Activated CD8-positive, alpha-beta memory T cell treated with anti-CD3 and anti-CD28 coated beads for 24 hours (primary cell): ENCODE results near the gene RASGRP2.
"Not testable (repeated sequence)": the region's sequence is repeated elsewhere in the genome, so short reads cannot be mapped to it uniquely, and the experiment has no call there.

Experiments
- DNase-seq: peaks from one replicate; pipeline ENCODE4 v3.0.0-alpha.2; 2020

RASGRP2 gene

DNA sequence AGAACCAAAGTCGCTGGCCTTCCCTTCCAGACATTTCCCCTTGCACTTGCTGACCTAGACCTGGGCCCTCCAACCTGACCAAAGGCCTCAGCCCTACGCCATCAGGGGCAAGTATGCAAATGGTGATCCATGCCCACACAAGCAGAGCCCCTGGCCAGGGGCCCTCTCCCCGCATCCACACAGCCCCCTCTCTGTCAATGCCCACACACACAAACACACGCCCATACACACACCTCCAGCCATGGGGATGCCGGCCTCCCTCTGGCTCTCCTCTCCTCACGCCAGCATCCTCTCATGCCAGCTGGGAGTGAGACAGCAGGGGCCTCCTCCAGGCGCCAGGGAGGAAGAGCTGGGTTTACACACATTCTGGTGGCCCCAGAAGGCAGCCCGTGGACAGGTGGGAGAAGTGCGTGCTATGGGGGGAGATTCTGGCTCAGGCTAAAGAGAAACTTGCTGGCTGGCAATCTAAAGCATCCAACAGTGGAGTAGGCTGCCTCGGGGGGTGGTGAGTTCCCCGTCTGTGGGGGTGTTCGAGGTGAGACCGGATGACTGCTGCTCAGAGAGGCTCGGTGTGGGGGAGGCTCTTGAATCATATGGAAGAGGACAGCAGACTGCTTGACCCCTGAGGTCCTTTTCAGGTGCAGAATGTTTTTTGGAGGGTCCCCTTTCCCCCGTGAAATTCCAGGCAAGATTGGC is 25.7 kb downstream of the RASGRP2 start:
- DNase-seq = no peak

DNA sequence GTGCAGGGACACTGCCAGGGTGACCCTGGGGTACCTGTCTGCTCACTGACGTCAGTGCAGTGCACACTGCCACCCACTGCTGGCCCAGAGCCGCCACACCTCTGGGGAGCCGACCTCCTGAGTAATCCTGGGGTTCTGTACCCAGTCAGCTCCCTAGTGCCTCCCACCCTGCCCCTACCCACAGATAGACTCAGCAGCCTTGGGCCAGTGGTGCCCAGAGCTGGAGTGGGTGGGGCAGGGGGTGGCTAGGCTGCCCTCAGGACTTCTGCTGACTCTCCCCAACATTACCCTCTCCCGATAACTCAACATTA is 26.7 kb downstream of the RASGRP2 start:
- DNase-seq = no peak

DNA sequence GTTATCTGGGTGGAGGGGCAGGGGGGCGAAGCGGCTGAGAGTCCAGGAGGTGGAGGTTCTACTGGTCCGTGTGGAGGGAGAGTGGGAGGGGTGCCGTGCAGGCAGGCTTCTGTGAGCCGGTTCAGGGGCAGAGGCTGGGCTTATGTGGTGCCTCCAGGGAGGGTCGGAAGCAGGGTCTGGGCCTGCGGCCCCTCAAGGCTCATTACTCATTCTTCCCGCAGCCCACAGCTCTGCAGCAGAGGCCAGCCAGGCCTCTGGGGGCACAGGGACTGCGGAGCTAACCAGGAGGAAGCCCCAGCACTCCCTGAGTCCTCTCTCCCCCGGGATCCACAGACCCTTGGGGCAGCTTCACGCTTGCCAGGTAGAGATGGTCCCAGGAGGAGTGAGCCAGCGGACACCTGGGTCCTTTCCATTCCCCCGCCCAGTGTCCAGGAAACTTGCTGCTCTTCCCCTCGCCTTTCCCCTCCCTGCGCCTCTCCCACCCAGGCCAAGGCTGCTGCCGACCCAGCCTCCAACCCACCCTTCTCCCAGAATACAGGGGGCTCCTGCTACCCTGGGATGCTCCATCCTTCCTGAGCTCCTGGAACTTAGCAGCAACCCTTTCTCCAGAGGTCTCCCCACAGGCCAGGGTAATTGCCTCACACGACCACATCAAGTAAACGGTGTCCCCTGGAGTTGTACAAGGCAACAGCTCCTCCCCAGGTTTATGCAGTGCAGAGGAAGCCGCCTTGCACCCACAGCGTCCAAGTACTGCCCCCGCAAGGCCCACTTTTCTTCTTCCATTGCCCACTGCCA is 27.3 kb downstream of the RASGRP2 start:
- DNase-seq = no peak

DNA sequence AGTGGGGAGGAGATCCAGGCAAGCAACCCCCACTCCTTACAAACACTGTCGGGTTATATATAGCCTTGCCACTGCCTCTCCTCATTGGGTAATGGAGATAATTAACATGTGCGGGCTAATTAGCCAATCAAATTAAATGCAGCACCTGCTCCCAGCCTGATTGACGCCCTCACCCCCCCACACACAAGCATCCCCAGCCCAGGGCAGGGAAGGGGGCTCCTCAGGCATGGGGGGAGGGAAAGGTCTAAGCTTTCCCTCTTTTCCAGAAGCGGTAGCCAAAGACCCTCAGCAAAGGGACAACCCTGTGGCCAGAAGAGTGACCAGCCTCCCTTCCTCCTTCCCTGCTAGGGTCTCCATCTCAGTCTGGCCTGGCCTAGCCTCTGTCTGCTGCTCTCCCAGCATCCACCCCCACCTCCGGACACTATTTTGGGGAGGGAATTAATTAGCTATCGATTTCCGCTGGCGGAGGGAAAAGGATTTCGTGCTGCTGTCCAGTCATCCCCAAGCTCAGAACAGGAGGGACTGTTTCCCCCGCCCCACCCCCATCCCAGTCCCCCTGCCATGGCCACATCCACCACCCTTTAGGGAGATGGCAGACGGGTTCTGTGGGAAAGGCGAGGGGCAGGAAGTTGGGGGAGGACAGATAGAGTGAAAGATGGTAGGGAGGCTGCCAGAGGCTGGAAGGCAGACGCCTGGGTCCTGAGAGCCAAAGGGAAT is 28.0 kb downstream of the RASGRP2 start:
- DNase-seq = no peak

DNA sequence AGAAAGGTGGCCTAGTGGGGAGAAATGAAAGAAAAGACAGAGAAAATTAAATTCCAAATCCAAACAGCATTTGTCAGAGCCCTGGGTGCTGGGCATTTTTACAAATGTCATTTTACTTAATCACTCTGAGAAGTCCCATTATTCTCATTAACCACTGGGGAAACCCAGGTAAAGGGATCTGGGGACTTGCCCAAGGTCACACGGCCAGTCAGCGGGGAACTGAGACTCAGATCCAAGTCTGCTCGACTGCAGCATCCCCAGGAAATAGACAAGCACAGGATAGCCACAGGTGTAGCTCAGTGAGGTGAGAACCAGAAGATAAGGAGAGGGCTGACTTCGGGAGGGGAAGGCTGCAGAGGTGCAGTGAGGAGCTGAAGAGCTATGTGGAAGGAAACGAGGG is 28.8 kb downstream of the RASGRP2 start:
- DNase-seq = no peak

DNA sequence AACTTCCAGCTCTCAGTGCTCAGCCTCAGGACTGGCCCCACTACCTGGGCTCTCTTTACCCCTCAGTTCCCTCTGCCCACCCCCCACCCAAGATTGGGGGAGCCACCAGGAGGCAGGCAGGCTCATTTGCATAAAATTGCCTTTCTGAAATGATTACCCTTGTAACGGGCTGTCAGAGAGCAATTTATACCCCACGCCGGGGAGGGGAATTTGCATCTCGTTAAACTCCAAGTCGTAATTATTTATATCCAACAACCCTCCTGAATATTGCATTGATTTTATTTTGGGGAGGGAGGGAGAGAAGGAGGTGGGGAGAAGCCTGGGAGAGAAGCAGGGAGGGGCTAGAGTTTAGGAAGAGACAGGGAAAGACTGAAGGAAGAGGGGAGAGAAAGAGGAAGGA is 29.3 kb downstream of the RASGRP2 start:
- no peak for DNase-seq

DNA sequence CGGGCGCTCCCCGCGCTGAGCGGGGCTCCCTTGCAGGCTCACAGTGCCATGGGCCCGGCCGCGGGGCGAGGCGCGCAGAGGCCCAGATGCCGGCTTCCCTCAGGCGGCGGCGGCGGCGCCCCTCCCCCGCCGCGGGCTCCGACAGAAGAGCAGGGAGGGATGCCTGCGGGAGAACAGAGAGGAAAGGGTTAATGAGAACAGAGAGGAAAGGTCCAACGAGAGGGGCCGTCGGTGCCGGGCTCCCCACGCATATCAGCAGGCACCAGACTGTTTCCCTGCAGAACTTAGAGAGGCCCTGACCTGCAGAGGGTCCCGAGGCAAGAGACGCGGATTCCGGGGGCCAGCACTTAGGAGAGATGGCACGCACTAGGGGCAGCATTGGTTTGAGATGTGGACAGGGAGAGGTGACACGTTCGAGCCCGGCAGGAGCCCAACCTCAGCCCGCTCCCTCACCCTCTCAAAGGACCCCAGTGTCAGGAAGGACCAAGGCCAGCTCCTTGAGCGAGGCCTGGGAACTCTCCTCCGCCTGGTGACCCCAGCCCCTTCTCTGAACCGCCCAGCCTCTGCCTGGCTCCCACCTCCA is 30.1 kb downstream of the RASGRP2 start:
- DNase-seq = peak; percentile 54

DNA sequence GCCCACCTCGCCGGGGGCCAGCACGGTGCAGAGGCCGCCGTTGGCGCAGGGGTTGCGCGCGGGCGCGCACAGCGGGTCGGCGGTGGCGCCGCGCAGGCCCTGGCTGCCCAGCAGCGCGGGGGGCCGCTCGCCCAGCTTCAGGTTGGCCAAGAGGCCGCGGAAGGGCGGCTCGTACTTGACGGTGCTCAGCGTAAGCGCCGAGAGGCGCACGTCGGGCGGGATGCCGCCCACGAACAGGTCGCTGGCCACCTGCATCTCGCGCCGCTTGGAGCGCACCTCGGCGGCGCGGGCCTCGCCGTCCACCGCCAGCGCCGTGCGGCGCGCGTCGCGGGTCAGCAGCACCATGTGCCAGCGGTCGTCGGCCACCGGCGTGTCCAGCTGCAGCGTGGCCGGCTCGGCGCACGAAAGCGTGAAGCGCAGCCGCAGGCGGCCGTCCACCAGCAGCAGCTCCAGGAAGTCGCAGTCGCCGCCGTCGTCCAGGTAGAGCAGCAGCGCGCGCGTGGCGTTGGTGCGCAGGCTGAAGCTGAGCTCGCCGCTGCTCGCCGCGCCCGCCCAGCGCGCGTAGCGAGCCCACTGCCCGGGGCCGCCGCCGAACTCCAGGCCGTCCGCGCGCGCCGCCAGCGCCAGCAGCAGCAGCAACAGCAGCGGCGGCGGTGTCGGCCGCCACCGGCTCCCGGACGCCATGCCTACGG is 30.8 kb downstream of the RASGRP2 start:
- peak; percentile 59 for DNase-seq

DNA sequence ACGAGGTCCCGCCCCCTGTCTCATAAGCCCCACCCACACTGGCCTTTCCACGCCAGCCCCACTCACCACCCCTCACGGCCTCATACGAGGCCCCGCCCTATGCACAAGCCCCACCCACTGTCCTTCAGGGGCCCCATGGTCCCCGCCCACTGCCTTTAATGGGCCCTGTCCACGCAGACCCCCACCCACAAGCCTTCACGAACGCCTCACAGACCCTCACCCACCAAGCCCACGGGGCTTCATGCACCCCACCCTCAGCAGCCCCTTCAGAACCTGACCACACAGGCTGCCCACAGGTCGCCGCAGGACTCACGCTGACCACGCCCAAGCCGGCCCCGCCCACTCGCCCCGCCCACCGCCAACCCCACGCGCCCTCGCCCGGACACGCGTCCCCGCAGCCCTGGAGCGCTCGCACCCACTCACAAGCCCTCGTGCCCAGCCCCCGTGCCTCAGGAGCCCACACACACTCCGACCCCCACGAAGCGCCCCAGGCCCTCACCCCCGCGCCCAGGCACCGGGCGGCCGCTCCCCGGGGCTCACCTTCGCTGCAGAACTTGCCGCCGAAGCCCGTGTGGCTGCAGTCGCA is 31.4 kb downstream of the RASGRP2 start:
- no peak for DNase-seq

DNA sequence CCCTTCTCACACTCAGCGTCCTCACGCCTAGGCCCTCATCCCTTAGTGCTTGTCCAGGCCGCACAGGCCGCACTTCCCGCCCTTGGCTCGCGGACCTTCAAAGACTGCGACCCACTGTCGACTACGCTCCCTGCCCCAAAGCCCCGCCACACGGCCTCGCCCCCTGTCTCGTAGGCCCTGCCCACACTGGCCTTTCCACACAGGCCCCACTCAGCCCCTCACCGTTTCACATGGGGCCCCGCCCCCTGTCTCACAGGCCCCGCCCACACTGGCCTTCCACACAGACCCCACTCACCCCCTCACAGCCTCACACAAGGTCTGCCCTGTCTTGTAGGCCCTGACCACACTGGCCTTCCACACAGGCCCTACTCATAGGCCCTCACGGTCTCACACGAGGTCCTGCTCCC is 32.0 kb downstream of the RASGRP2 start:
- no peak for DNase-seq

DNA sequence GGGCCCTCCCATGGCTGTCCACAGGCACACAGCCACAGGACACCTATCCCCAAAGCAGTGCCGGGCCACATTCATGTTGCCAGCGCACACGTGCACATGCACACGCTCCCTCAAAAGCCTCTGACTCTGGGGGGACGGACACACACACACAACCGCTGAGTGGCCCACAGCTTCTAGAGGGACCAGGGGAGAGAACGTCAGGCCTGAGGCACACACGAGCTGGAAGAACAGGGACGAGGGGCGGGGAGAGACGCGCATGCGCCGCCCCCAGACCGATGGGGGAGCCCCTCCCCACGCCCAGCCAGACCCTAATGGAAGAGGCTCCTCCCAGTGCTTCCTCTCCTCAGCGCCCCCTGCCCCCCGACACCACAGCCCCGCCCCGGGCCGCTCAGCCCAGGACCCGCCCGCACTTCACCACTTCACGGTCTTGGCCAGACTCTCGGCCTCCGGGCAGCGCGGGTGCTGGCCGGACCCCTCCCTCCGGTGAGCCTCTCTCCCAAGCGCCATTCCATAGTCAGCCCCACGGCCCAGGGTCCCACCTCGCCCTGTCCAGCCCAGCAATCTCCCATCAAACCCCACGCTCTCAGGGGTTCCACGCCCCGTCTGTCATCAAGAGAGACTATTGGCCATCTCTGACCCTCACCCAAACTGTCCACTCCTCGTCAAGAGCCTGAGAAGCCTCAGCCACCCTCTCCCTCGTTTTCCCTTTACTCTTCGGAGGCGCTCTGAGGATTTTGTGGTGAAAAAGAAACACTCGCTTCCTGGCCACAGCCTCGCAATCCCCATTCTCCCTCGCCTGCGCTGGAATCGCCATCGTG is 32.6 kb downstream of the RASGRP2 start:
- DNase-seq = no peak

DNA sequence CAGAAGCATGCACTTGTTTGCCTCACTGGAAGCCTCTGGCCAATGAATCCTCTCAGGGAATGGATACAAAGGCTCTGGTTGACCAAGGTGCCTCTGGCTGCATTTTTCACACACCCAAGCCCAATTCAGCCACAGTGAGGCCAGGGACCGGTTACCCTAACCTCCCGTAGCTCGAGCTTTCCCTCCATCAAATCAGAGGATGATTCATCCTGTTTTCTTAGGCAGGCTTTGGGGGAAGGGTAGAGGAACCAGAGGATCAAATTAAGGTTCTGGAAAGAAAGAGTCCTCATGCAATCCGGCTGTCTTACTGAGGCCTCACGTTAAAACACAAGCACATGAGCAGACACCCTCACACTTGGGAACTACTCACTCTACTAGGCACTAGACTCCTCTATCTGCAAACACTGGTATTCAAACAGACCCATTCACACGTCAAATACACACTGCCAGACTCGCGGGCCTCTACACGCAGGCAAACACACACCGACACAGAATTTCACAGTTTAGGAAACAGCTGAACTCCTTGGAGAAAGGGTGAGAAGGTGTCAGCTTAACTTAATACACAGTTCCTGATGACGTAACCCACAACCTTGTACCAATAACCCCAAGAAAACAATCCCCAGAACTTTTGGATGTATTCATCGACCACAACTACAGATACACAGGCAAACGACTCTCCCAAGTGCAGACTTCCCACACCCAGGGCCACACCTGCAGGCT is 33.4 kb downstream of the RASGRP2 start:
- no peak for DNase-seq

DNA sequence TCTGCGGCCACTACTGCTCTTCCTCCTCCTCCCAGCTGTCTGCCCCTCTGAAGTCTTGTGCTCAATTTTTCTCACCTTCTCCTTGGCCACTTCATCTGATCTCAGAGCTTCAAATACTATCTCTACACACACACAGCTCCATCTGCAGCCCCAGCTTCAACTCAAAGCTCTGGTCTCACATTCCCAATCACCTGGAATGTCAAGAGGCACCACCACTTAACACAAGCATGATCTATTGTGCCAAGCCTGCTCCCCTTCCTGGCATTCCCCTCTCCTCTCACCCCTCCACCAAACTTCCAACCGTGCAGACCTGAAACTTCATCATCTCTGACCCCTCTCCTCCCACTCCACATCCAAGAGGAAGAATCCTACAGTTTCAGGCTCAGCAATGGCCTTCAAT is 38.4 kb downstream of the RASGRP2 start:
- no peak for DNase-seq

DNA sequence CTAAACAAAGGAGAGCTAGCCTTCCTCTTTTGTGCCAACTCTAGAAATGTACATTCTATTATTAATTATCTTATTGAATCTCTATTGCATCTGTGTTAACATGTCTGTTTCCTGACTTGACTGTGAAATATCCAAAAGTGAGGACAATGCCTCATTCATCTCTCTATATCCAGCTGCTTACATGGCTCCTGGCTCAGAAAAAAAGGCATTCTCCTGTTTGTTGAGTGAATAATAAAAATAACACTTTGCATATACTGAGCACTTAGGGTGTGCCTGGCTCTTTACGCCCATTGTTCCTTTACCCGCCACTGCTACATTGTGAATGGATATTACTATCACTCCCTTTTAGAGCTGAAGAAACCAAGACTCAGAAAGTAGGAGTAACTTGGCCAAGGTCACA is 40.9 kb downstream of the RASGRP2 start:
- no peak for DNase-seq

DNA sequence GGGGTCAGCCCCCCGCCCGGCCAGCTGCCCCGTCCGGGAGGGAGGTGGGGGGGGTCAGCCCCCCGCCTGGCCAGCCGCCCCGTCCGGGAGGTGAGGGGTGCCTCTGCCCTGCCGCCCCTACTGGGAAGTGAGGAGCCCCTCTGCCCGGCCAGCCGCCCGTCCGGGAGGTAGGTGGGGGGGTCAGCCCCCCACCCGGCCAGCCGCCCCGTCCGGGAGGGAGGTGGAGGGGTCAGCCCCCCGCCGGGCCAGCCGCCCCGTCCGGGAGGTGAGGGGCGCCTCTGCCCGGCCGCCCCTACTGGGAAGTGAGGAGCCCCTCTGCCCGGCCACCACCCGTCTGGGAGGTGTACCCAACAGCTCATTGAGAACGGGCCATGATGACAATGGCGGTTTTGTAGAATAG is 42.0 kb downstream of the RASGRP2 start:
- not testable (repeated sequence) for DNase-seq

DNA sequence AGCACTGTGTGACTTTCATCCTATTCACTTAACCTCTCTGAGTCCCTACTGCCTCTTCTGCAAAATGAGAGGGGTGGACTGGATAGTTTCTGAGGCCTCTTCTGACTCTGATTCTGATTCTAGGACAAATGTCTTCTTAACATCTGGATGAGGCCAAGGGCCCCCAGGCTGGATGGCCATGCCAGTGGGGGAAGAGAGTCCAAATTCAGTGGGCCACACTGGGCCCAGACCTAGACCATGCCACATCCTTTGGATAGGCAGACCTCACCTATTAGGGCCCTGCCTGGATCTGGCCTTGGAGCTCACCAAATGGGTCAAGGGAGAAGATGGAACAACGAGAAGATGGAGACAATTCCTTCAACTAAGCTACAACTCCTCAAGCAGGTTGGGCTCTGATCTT is 45.5 kb downstream of the RASGRP2 start:
- no peak for DNase-seq

DNA sequence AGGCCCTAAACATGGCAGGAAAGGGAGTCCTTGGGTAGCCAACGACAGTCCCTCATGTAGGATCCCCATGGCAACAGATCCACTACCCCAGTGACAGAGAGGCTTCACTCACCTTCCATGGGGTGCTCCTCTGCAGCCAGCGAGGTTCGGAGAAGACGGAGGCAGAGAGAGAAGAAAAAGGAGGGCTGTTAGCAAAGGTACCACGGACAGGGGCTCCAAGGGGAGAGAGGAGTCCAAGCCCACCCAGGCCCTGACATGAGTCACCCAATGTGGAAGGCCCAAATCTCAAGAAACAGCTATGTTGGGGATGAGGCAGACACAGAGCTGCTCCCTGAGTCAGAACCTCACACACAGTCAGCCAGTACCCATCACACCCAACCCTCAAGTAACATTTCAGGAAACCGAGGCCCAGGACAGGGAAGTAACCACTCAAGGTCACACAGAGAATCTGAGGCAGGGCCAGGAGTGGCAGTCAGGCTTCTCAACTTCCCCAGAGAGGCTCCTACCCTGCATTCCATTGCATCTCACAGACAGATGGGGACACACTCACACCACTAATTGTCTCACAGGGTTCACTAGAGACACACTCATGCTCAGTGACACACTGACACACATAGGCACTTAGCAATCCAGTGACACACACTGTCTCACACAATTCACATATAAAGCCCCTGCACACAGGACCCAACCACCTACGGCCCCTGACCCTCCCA is 46.1 kb downstream of the RASGRP2 start:
- DNase-seq = no peak

DNA sequence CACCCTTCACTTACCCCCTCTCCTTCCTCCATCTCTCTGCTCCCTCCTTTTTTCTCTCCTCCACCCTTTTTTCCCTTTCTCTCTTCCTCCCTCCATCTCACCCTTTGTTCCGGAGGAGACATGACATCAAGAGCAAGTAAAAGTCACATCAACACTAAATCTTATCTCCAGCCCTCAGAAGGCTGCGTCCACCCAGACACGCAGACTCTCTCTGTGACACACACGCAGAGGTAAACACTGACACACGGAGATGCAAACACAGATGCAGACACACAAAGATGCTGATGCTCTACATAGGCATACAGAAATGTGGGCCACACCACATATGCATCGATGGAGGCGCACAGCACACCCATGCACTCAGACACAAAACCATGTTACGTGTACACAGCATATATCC is 47.9 kb downstream of the RASGRP2 start:
- no peak for DNase-seq

DNA sequence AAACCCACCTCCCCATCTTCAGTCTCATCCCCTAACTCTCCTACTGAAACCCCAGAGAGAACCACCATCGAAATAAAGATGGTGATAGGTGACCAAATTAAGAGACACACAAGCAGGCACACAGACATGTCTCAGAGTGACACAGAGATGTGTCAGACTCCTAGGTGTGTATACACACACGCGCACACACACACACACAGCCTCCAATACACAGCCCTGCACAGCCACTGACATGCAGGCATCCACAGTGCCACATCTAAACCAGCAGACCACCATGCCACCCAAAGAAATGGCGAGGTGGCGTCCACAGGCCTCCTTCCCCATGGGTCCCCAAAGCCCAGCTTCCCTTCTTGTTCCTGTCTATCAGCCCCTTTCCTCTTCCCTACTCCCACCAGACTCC is 48.4 kb downstream of the RASGRP2 start:
- DNase-seq = no peak

DNA sequence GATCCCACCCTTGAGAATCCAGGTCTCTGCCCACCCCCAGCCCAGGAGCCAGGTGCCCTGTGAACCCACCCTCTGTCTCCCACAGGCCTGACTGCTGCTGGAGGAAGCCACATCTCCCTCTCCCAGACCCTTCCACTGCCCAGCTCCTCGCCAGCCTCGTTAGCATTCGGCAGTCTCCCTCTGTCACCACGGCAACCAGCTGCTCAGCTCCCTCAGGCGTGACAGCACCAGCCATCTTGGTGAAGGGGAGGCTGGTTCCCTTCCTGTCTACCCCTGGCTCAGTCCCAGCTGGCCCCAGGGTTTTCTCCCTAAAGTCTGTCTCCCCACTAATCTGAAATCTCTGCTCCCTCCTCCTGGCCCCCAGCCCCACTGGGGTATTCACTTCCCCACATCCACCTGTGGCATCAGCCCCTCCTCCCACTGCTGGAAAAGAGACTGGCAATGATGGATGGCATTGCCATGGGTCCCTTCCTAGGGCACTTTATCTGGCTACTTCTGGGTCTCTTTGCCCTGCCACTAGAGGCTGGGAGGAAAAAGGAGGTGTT is 49.0 kb downstream of the RASGRP2 start:
- DNase-seq = no peak
